Subcutaneous adipose tissue (tissue), 4 donors: Measurements from ENCODE around the gene TUBB1. TPM values are rescaled to one million over a fixed set of nuclear protein-coding genes. Genes with fewer than 3 reads are reported as not detected.

ENCODE experiments used
- total RNA-seq, 4 donors: library from RNA; depleted of rRNA; stranded (reverse); fragments of >200 nt; gene quantifications; one replicate each; pipeline ENCODE4 v1.1.0, GENCODE V29; 2016
- TF ChIP-seq, protein P1 (sequence below): fragments of 450-650 bp; IDR thresholded peaks from one replicate; pipeline ENCODE4 v1.5.1; 2016; ENCODE audit warnings: low read depth, mild to moderate bottlenecking, control low read depth, antibody characterized with exemption, moderate library complexity

Gene TUBB1
- total RNA-seq, 4 donors from 2014 or later, result 0.33 TPM; not detected in 3

DNA sequence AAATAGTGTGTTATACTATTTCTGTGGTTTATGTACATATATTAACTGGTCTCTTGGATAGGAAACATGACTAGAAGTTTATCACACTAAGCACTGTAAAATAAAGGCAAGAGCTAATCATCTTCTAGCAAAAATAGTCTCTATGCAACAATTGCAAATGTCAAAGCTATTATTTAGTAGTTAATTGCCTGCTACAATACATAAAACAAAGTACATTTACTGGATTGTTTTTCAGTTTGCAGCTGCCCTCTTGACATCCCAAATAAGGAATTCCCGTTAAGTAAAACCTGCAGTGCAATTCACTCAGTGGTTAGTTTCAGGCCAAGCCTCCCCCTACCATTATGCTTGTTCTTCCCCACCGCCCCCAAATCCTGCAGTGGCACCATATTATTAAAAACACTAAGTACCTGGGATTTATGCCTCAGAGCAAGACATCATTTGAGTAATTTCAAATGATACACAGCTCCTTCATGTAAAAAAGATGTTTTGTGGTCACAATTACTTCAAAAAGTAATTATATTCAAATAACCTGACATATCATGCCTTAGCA is 14.5 kb downstream of the TUBB1 start:
- TF ChIP-seq, protein P1, sequence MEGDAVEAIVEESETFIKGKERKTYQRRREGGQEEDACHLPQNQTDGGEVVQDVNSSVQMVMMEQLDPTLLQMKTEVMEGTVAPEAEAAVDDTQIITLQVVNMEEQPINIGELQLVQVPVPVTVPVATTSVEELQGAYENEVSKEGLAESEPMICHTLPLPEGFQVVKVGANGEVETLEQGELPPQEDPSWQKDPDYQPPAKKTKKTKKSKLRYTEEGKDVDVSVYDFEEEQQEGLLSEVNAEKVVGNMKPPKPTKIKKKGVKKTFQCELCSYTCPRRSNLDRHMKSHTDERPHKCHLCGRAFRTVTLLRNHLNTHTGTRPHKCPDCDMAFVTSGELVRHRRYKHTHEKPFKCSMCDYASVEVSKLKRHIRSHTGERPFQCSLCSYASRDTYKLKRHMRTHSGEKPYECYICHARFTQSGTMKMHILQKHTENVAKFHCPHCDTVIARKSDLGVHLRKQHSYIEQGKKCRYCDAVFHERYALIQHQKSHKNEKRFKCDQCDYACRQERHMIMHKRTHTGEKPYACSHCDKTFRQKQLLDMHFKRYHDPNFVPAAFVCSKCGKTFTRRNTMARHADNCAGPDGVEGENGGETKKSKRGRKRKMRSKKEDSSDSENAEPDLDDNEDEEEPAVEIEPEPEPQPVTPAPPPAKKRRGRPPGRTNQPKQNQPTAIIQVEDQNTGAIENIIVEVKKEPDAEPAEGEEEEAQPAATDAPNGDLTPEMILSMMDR, result no peak

DNA sequence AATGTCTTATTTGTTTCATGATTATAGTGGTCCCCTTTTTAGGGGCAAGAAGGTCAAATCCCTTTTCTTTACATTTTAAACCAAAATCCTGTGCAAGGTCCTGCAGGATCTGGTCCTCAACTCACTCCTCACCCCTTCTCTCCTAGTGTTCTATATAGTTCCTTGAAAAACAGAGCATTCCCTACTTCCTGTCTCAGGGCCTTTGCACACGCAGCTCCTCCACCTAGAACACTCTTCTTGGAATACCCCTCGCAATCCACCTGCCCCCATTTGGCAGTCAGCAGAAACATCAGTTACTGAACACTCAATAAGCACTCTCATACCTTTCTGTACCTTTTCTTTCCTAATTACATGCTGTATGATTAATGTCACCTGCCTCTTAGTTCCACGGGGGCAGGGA is 16.2 kb downstream of the TUBB1 start:
- TF ChIP-seq, protein P1, result no peak

DNA sequence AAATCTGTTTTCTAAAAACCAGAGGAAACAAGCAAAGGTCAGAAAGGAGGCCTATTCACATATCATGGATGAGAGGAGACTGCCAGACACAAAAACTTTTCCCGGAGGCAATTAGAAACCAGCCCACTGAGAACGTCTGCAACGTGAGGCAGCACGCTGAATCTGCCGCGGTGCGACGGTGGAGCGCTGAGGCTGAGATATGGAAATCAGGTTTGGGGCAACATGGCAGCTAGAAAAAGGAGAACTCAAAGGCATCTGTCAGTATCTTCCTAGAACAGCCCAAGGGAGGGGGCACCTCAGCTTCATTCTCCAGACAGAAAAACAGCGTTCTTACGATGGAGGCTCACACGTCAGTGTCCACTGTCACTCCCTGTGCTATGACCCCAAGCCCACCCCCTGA is 18.2 kb downstream of the TUBB1 start:
- TF ChIP-seq, protein P1, result no peak

DNA sequence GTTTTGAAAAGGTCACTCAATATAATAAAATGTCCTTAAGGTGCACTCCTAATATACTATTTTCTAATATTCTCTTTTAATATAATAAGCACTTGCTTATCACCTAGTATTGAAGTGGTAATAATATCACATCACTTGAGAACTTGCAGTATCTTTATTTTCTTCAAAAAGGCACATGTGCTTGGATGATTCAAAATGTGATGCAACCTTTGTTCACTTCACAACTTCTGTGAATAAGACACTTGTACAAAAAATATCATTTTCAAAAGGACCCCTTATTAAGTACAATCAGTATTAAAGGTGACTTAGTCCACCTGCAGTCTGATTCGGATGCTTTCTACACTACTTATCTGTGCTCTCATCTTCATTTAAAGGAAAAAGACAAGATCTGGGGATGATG is 20.0 kb downstream of the TUBB1 start:
- TF ChIP-seq, protein P1, result no peak

DNA sequence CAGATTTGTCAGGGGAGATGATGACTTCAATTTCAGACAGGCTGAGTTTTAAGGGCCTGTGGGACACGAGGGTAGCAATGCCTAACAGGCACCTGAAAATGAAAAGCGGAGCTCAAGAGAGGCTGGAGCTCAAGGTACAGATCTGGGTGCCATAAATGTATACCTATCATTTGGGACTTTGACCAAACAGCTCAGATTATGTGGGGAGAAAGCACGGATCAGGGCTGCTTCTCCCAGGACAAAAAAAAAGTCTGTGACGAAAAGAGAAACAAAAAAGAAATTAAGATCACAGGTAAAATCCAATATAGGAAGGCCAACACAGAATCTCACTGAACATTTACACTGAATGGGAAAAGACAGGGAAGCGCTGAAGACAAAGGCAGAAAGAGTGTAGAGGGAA is 21.4 kb downstream of the TUBB1 start:
- TF ChIP-seq, protein P1, result no peak

DNA sequence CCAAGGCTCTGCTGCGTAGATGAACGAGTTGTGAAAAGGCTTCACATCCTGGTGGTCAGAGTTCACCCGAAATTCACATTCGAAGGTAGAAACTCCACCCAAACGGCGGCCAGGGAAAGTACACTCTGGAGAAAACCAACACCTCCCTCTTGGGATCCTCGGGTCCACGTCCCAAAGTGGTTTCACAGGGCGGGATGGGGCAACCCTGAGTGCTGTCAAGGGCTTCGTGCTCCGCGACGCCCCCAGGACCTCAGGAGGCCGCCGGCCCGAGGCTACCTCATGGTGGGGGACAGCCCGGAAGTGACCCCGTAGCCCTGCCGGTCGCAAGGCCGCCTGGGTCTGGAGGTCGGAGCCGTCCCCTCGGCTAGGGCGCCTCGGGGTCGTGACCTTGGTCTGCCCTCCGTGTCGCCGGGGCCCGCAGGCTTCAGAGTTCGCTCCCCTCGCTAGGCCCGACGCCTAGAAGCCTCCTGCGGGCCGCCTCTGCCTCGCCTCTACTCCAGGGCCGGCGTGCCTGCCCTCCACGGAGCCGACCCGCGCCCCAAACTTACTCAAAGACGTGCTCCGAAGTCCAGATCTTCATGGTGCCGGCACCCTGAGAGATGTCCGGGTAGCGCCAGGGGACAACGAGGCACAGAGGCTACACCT is 23.0 kb downstream of the TUBB1 start, which contains the start of gene PRELID3B:
TSS of gene PRELID3B (minus strand) at position 636 of the 645 bp plus-strand sequence. CDS start at position 580, 56 bp downstream.
- TF ChIP-seq, protein P1, result no peak

DNA sequence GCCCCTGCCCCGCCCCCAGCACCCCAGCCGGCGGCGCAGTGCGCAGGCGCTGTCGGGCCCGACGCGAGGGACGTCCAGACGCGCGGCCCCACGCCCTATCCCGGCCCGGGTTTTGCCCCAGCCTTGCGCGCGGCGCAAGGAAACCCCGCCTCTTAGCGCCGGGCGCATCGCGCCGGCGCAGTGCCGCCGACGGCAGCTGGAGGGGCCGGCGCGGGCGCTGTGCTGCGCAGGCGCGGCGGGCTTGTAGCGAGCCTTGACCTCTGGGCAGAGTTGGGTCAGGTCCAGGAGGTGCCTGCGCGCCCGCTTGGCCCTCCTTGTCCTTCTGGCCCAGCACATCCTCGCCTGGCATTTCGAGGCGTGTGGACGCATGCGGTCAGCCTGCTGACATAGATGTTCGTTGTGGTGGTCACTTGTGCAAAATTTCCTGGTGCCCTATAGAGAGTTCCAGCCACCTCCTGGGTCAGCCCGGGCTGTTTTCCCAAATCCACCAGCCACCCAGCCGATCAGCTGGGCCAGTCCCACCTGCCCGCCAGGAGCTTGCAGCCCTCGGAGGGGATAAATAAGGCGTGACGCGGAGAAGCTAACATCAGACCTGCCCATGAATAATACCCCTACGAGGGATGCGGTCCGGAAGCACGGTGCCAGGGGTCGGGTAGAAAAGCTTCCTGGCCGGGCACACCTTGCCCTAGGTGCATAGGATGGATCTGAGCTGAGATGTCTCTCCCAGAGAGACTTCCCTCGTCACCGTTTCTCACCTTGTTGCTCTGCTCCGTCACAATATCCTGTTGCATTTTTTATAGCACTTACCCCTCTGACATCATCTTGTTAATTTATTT is 23.8 kb downstream of the TUBB1 start:
- TF ChIP-seq, protein P1, result no peak
